Endothelial cell of umbilical vein (primary cell): ENCODE results near the gene PRAC2.

Source experiments
- CTCF ChIP-seq, 2 donors: IDR thresholded peaks; 1 replicate in 1 of 2; 2 replicates in 1 of 2; pipeline ENCODE4 v1.5.1; 2011; ENCODE audit warnings: low read length in 2 of 2, mild to moderate bottlenecking in 2 of 2, moderate library complexity in 2 of 2, control low read depth in 1 of 2, inconsistent platforms in 1 of 2, low read depth in 1 of 2; ENCODE audit not compliant: insufficient read depth in 1 of 2; ENCODE audit errors: extremely low read depth in 1 of 2
- POLR2A ChIP-seq: IDR thresholded peaks from 2 replicates; pipeline ENCODE4 v1.6.1; 2012; ENCODE audit warnings: low read depth, mild to moderate bottlenecking, control low read depth, low read length

GRCh38 chr17:48729335-48730239 is 6.6 kb downstream of the PRAC2 start:
- TF ChIP-seq POLR2A = no peak
- TF ChIP-seq CTCF (IDR thresholded peaks at IDR 0.05; ENCODE audit: extremely low read depth in 1 of 2, insufficient read depth in 1 of 2, low read depth in 1 of 2, low read length in 2 of 2) = no peak
